Smooth muscle cell (in vitro differentiated cells): ENCODE data around the gene PARD6A. TPM values are rescaled to one million over a fixed set of nuclear protein-coding genes. Genes with fewer than 3 reads are reported as not detected.

ENCODE experiments used
- DNase-seq: peaks from one replicate; lab custom pipeline; 2025; ENCODE audit not compliant: unreplicated experiment; lab: John Stamatoyannopoulos, UW
- H2AFZ ChIP-seq: fragments of 200-600 bp; sonication (generic); 2 replicates; pipeline ENCODE4 v1.6.0; 2016; ENCODE audit warnings: antibody characterized with exemption, low read depth, mild to moderate bottlenecking
- H3F3A ChIP-seq: fragments of 200-600 bp; sonication (generic); 2 replicates; pipeline ENCODE4 v1.6.0; 2017; ENCODE audit warnings: antibody characterized with exemption, low read depth
- H3K27ac ChIP-seq: fragments of 200-600 bp; sonication (generic); 2 replicates; pipeline ENCODE4 v1.5.1; 2016; ENCODE audit warnings: low read depth, mild to moderate bottlenecking
- H3K27me3 ChIP-seq: fragments of 200-600 bp; sonication (generic); 2 replicates; pipeline ENCODE4 v1.6.1; 2016; ENCODE audit warnings: low read depth, mild to moderate bottlenecking
- H3K36me3 ChIP-seq: fragments of 200-600 bp; sonication (generic); 2 replicates; pipeline ENCODE4 v1.5.1; 2016; ENCODE audit warnings: low read depth
- H3K4me1 ChIP-seq: fragments of 200-600 bp; sonication (generic); 2 replicates; pipeline ENCODE4 v1.5.1; 2016; ENCODE audit warnings: low read depth
- H3K4me2 ChIP-seq: fragments of 200-600 bp; sonication (generic); 2 replicates; pipeline ENCODE4 v1.6.0; 2016; ENCODE audit warnings: mild to moderate bottlenecking
- H3K4me3 ChIP-seq: fragments of 200-600 bp; sonication (generic); 2 replicates; pipeline ENCODE4 v1.5.1; 2016; ENCODE audit warnings: mild to moderate bottlenecking
- H3K79me2 ChIP-seq: fragments of 200-600 bp; sonication (generic); 2 replicates; pipeline ENCODE4 v1.6.0; 2016; ENCODE audit warnings: low read depth, mild to moderate bottlenecking
- H3K9ac ChIP-seq: fragments of 200-600 bp; sonication (generic); 2 replicates; pipeline ENCODE4 v1.6.0; 2016; ENCODE audit warnings: low read depth
- H3K9me3 ChIP-seq: fragments of 200-600 bp; sonication (generic); replicated peaks from 2 replicates; pipeline ENCODE4 v1.5.1; 2016; ENCODE audit warnings: low read depth
- H4K20me1 ChIP-seq: fragments of 200-600 bp; sonication (generic); 2 replicates; pipeline ENCODE4 v1.6.0; 2016; ENCODE audit warnings: low read depth
- CTCF ChIP-seq: fragments of 200-600 bp; sonication (generic); IDR thresholded peaks from 2 replicates; pipeline ENCODE4 v1.5.1; 2017; ENCODE audit warnings: borderline replicate concordance, mild to moderate bottlenecking, antibody characterized with exemption; ENCODE audit not compliant: insufficient read depth, poor library complexity, severe bottlenecking
- WGBS: methylation state at CpG from one replicate; pipeline ENCODE4 v1.1.7; 2016; ENCODE audit warnings: low lambda C conversion rate; 5-methylcytosine and 5-hydroxymethylcytosine counted together
- polyA plus RNA-seq: library from polyadenylated mRNA; unstranded; fragments of >200 nt; fragmentation: Nextera tagmentation; extraction: Ambion mirVana; gene quantifications from 2 replicates; pipeline ENCODE4 v1.2.1, GENCODE V29; 2016
- total RNA-seq: library from RNA; depleted of rRNA; stranded (reverse); fragments of >200 nt; gene quantifications from 2 replicates; pipeline ENCODE4 v1.2.3, GENCODE V29; 2014

PARD6A gene
- total and polyA plus RNA-seq, 2 experiments from 2014 or later: 0.36 to 0.58 TPM

GRCh38 chr16:67662653-67663010, 1.9 kb downstream of the PARD6A start:
- H4K20me1 ChIP-seq: peaks cover 7% of the 10 kb centered on the region
- H3K4me3 ChIP-seq: no peak overlapping the region
- H3K4me1 ChIP-seq: peaks cover 12% of the 10 kb centered on the region
- no peak overlapping the region for H3K27ac ChIP-seq
- H3K27me3 ChIP-seq: no peaks in the 10 kb centered on the region
- H2AFZ ChIP-seq: no peak overlapping the region
- H3K9ac ChIP-seq: no peak overlapping the region
- no peaks in the 10 kb centered on the region for H3K79me2 ChIP-seq
- DNase-seq: no peak
- H3K9me3 ChIP-seq: no peaks in the 10 kb centered on the region
- no peak overlapping the region for H3K4me2 ChIP-seq
- no peaks in the 10 kb centered on the region for H3K36me3 ChIP-seq
- H3F3A ChIP-seq: peaks cover 4% of the 10 kb centered on the region
- no peak for TF ChIP-seq CTCF

GRCh38 chr16:67663151-67663876, 2.6 kb downstream of the PARD6A start:
- no peaks in the 10 kb centered on the region for H3K36me3 ChIP-seq
- peaks cover 13% of the 10 kb centered on the region for H3K4me1 ChIP-seq
- peak; percentile 18 for TF ChIP-seq CTCF
- peaks cover 7% of the 10 kb centered on the region for H4K20me1 ChIP-seq
- no peaks in the 10 kb centered on the region for H3K9me3 ChIP-seq
- H3K27ac ChIP-seq: no peak overlapping the region
- H2AFZ ChIP-seq: no peak overlapping the region
- H3K4me2 ChIP-seq: no peak overlapping the region
- no peak overlapping the region for H3K4me3 ChIP-seq
- DNase-seq: no peak
- H3K79me2 ChIP-seq: no peaks in the 10 kb centered on the region
- WGBS: 85% methylated on average over 25 of the region's 25 CpGs
- H3K9ac ChIP-seq: no peak overlapping the region
- no peaks in the 10 kb centered on the region for H3K27me3 ChIP-seq
- H3F3A ChIP-seq: peaks cover 4% of the 10 kb centered on the region

- Histone ChIP-seq H3K9ac (no peak overlapping the region), H3K4me2 (no peak overlapping the region)
These were observed 3.1 kb downstream of the PARD6A start for GRCh38 chr16:67663877-67664222.

More at GRCh38 chr16:67663877-67664222, 3.1 kb downstream of the PARD6A start:
- no peak for DNase-seq
- Histone ChIP-seq H2AFZ (no peak overlapping the region), H3K79me2 (no peaks in the 10 kb centered on the region), H3K4me3 (no peak overlapping the region), H3K27ac (no peak overlapping the region), H3F3A (peaks cover 4% of the 10 kb centered on the region), H3K4me1 (peaks cover 13% of the 10 kb centered on the region), H4K20me1 (peaks cover 5% of the 10 kb centered on the region), H3K36me3 (no peaks in the 10 kb centered on the region), H3K9me3 (no peaks in the 10 kb centered on the region), H3K27me3 (no peaks in the 10 kb centered on the region)
- TF ChIP-seq CTCF: no peak
- 95% methylated on average over 5 of the region's 6 CpGs for WGBS
